SJCRH30 (cell line): ENCODE data around the gene PPP4R2. TPM values are rescaled to one million over a fixed set of nuclear protein-coding genes. Genes with fewer than 3 reads are reported as not detected.
"Not testable (repeated sequence)": the region's sequence is repeated elsewhere in the genome, so short reads cannot be mapped to it uniquely, and the experiment has no call there.

ENCODE experiments used
- DNase-seq, 2 experiments: peaks; one replicate each; pipeline ENCODE4 v3.0.0-alpha.2; 2015 to 2020
- H3K27ac ChIP-seq: fragments of 250-450 bp; sonication (Bioruptor Pico); 2 replicates; pipeline ENCODE4 v1.5.1; 2020; ENCODE audit warnings: mild to moderate bottlenecking, moderate library complexity
- H3K27me3 ChIP-seq: fragments of 250-450 bp; sonication (Bioruptor Pico); 2 replicates; pipeline ENCODE4 v1.5.1; 2020; ENCODE audit warnings: mild to moderate bottlenecking, moderate library complexity
- H3K36me3 ChIP-seq: fragments of 250-450 bp; sonication (Bioruptor Pico); 2 replicates; pipeline ENCODE4 v1.5.1; 2020; ENCODE audit warnings: mild to moderate bottlenecking, moderate library complexity
- H3K4me1 ChIP-seq: fragments of 250-450 bp; sonication (Bioruptor Pico); 2 replicates; pipeline ENCODE4 v1.5.1; 2020; ENCODE audit warnings: mild to moderate bottlenecking, moderate library complexity
- H3K4me3 ChIP-seq: fragments of 250-450 bp; sonication (Bioruptor Pico); 2 replicates; pipeline ENCODE4 v1.5.1; 2020; ENCODE audit warnings: mild to moderate bottlenecking, moderate library complexity
- H3K9me3 ChIP-seq: fragments of 250-450 bp; sonication (Bioruptor Pico); replicated peaks from 2 replicates; pipeline ENCODE4 v1.5.1; 2020; ENCODE audit warnings: mild to moderate bottlenecking, moderate library complexity
- total RNA-seq: library from RNA; depleted of rRNA; stranded (reverse); fragments of >200 nt; shearing (Covaris generic); gene quantifications from 2 replicates; pipeline ENCODE4 v1.2.3, GENCODE V29; 2014

Gene PPP4R2
- total RNA-seq, 1 experiment from 2014 or later = 55.6 TPM

DNA sequence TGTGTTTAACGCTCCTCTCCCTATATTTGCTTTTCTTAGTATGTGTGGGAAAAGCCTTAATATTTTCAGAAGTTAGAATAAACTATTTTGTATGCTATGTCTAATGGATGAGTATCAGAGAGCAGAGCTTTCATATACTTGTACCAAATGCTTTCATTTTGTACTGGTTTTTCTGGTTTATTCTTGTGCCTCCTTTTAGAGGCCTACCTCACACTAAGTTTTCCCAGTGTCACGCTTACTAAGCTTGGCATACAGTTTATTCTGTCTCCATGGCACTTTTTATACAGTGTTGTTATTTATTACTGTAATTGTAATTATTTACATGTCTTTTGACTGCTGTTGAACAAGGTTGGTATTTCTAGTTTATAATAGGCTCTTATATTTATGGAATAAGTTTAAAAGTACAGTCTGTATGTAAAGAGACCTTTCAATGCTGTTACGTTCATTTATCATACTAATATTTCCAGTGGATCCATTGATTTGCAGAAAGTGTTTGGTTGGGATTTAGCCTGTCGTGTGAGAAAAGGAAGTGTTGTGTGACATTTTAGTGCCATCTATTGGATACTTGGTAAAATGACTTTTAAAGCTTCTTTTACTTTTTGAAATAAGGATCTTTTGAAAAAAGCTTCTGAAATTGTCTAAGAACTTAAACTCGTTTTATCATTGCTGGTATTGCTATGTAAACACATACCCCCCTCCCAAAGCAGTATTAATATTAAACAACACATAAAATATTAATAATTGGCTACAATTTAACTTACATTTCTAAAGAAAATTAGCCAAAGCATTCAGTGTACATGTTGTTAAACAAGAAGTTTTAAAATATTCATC is 59.6 kb downstream of the PPP4R2 start:
- Histone ChIP-seq H3K4me3 (no peak overlapping the region), H3K4me1 (no peaks in the 10 kb centered on the region), H3K27ac (no peak overlapping the region), H3K9me3 (no peaks in the 10 kb centered on the region), H3K27me3 (no peaks in the 10 kb centered on the region), H3K36me3 (no peaks in the 10 kb centered on the region; the same call in 1 of the 2 replicates)
- DNase-seq = peak in 1 of 2 experiments; percentile 37

DNA sequence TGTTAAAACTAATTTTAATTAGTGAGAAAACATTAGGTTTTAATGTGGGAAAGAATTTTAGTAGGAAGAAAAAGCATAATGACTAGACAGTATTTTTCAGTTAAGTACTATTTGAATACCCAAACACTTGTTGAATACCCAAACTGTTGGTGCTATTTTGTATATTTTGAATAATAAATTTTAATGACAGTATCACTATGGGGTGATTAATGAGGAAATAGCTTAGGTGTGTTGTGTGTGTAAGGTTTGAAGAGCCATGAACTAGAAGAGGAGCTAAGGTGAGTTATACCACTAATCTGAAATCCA is 60.2 kb downstream of the PPP4R2 start:
- Histone ChIP-seq H3K4me1 (no peaks in the 10 kb centered on the region), H3K9me3 (no peaks in the 10 kb centered on the region), H3K4me3 (no peak overlapping the region), H3K36me3 (no peaks in the 10 kb centered on the region; the same call in 1 of the 2 replicates), H3K27ac (no peak overlapping the region), H3K27me3 (no peaks in the 10 kb centered on the region)
- DNase-seq = no peak

DNA sequence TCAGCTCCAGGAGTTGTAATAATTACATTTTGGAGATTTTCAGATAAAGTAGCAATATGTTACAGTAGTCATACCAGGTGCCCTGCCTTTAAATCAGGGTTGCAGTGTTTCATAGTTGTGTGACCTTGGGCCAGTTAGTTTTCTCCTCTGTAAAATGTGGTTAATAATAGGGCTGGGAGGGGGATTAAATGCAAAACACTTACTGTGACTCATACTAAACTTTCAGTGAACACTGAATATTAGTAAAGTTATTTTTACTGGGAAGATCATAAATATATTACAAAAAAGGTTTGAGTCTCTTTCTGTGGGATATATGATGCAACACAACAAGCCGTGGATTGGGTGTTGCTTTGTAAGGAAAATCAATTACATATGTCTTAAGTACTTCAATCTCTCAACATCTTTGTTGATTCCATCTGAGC is 63.7 kb downstream of the PPP4R2 start:
- no peaks in the 10 kb centered on the region for H3K9me3 ChIP-seq
- no peaks in the 10 kb centered on the region for H3K27me3 ChIP-seq
- peaks cover 7% of the 10 kb centered on the region for H3K36me3 ChIP-seq
- no peak overlapping the region for H3K27ac ChIP-seq
- no peaks in the 10 kb centered on the region for H3K4me1 ChIP-seq
- no peak overlapping the region for H3K4me3 ChIP-seq
- DNase-seq = no peak

DNA sequence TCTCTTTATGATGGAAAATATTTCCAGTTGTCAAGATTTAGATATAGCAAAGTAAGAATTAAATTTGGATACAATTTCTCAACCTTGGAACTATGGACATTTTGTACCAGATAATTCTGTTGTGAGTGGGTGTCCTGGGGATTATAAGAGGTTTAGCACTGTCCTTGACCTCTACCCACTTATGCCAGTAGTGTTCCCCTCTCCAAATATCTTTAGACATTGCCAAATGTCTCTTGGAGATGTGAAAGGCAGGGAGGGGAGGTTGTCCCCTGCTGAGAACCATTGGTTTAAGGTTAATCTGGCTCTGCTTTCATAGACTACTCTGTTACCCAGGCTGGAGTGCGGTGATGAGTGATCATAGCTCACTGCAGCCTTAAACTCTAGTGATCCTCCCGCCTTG is 64.8 kb downstream of the PPP4R2 start, which contains the start of gene EBLN2:
EBLN2 (plus strand) TSS at position 244 of the 400 bp plus-strand sequence. CDS start 423 bp downstream, outside the sequence.
- Histone ChIP-seq H3K4me3 (no peak within 1 kb of the TSS), H3K27ac (no peak within 1 kb of the TSS), H3K9me3 (no peaks in the 10 kb centered on the region), H3K27me3 (no peaks in the 10 kb centered on the region), H3K36me3 (peaks cover 7% of the 10 kb centered on the region), H3K4me1 (no peaks in the 10 kb centered on the region)
- DNase-seq = no peak

DNA sequence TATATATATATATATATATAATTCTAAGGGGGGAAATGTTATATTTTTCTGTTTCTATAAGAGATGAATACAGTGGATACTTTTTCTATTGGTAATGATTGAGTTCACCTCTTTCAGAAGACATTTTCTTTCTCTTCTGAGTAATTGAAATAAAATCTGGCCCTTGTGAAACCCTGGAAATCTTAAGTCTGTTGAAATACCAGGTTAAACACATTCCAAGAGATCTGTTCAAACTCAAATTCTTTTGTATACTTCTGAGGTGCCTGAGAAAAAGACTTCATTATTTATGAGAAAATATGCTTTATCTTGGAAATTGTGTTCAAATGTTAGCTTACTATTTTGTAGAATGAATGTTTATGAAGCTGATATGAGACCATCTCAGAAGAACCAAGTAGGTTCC is 69.6 kb downstream of the PPP4R2 start:
- not testable (repeated sequence) for H3K27me3 ChIP-seq, DNase-seq, H3K4me1 ChIP-seq, H3K27ac ChIP-seq, H3K4me3 ChIP-seq, H3K9me3 ChIP-seq
- peaks cover 11% of the 10 kb centered on the region for H3K36me3 ChIP-seq

DNA sequence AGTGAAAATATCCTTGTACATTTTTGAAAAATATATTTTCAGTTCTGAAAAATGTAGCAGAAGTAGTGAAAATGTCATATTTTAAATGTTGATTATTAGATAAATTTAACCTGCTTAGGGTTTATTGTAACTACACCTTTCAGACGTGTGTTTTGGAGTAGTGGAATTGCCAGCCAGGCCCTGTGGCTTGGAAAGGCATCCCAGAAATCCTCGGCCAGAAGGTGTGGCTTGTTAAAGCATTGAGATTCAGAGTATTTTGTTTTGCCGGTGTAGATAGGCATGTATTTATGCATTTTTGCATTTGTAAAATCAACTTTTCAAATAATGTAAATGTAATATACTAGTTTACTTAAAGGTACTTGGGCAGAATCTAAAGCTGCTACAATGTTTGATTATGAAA is 71.8 kb downstream of the PPP4R2 start:
- Histone ChIP-seq H3K4me3 (no peak overlapping the region), H3K4me1 (peaks cover 9% of the 10 kb centered on the region), H3K36me3 (peaks cover 4% of the 10 kb centered on the region), H3K27ac (no peak overlapping the region), H3K27me3 (no peaks in the 10 kb centered on the region), H3K9me3 (no peaks in the 10 kb centered on the region)
- DNase-seq = no peak

DNA sequence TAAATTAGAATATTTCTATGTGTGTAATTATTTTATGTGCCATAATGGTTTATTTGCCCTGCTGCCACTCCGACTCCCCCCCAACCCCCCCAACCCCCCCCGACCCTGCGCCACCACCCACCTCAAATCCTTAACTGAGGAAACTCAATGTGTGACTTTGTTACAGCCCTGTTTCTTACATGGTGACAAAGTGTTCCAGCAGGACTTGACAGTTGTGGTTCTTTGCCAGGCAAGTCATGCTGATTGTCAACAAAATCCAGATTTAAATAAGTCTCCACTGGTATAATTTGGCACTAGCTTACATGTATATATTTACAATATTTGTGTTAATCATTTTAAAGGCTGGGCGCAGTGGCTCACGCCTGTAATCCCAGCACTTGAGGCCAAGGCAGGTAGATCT is 72.6 kb downstream of the PPP4R2 start:
- no peak overlapping the region for H3K27ac ChIP-seq
- H3K9me3 ChIP-seq = no peaks in the 10 kb centered on the region
- no peak overlapping the region for H3K4me3 ChIP-seq

DNA sequence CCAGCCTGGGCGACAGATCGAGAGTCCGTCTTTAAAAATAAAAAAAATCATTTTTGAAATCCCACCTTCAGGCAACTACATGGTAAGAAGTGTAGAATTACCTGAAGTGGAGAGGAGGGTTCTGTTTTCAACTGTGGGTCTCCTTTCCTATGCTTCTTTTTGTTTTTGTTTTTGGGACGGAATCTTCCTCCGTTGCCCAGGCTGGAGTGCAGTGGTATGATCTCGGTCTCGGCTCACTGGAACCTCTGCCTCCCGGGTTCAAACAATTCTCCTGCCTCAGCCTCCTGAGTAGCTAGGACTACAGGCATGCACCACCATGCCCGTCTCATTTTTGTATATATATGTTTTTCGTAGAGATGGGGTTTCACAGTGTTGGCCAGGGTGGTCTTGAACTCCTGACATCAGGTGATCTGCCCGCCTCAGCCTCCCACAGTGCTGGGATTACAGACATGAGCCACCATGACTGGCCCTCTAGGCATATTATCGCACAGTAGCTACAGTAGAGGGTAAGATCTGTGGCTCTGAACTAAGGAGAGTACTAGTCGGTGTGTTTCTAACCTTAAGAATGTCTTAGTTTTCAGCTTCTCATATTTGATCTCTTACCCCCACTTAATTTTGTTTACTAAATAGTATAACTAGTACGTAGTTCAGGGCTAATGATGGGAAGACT is 73.3 kb downstream of the PPP4R2 start:
- Histone ChIP-seq H3K27ac (no peak overlapping the region), H3K4me1 (peaks cover 9% of the 10 kb centered on the region), H3K9me3 (no peaks in the 10 kb centered on the region), H3K36me3 (peaks cover 4% of the 10 kb centered on the region), H3K4me3 (no peak overlapping the region), H3K27me3 (no peaks in the 10 kb centered on the region)
- DNase-seq = no peak

More for the DNA sequence above, 72.6 kb downstream of the PPP4R2 start:
- no peak for DNase-seq
- Histone ChIP-seq H3K36me3 (peaks cover 4% of the 10 kb centered on the region), H3K27me3 (no peaks in the 10 kb centered on the region), H3K4me1 (peaks cover 9% of the 10 kb centered on the region)

DNA sequence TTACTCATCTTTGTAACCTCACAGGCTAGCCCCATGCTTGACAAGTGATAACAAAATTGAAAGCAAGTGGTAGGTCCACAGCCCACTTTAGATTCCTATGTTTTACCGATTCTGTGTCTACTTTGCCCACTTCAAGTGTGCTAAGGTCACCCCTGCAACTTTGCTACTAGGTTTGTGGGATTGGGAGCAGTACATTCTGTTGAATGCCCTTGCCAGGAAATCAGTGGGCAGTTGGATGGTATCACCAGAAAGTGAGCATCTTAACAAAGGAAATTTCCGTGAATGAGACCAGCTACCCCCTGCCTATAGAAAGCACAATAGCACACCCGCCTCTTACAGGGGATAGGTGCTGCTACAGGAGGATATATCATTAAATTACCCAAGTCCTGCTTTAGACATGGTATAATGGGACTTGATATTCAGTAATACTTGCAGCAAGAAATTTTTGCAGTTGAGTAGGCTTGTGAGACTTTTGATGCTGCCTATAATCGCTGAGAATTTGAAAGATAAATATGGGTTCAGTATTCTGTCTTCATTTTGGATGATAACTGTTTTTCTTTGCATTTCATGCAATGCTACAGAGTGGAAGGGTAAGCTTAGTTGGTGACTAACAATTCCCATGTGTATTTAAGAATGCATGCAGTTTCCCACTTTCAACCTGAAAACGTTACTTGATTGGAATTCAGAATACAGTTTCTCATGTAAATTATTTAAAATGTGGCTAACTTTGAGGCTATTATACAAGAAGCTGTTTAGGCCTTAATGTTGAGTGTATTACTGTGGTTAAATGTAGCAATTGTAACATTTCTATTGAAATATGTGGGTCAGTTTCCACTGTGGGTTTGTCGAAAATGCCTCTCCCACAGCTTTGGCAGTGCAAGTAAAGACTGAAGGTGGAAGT is 74.3 kb downstream of the PPP4R2 start:
- Histone ChIP-seq H3K27me3 (no peaks in the 10 kb centered on the region), H3K4me1 (peaks cover 9% of the 10 kb centered on the region), H3K9me3 (no peaks in the 10 kb centered on the region), H3K27ac (no peak overlapping the region), H3K36me3 (peaks cover 4% of the 10 kb centered on the region), H3K4me3 (no peak overlapping the region)
- no peak for DNase-seq

DNA sequence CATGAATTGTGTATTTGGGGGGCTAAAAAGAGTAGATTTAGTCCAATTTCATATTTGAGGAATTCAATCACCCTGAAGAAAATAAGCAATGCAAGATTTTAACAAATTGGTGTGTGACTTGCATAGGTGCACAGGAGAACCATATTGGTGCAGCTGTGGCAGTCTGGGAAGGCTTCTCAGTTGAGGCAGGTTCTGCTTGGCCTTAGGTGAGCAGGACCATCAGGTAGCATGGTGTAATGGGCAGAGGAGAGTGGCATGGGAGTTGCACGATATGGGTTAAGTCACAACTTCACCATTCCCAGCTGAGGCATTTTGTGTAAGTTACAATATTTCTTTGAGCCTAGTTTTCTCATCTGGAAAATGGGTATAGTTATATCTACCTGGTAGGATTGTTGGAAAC is 75.3 kb downstream of the PPP4R2 start:
- no peak for DNase-seq
- H3K36me3 ChIP-seq = peaks cover 4% of the 10 kb centered on the region
- no peak overlapping the region for H3K4me3 ChIP-seq
- H3K27ac ChIP-seq = no peak overlapping the region
- H3K4me1 ChIP-seq = peaks cover 9% of the 10 kb centered on the region
- H3K27me3 ChIP-seq = no peaks in the 10 kb centered on the region
- no peaks in the 10 kb centered on the region for H3K9me3 ChIP-seq

DNA sequence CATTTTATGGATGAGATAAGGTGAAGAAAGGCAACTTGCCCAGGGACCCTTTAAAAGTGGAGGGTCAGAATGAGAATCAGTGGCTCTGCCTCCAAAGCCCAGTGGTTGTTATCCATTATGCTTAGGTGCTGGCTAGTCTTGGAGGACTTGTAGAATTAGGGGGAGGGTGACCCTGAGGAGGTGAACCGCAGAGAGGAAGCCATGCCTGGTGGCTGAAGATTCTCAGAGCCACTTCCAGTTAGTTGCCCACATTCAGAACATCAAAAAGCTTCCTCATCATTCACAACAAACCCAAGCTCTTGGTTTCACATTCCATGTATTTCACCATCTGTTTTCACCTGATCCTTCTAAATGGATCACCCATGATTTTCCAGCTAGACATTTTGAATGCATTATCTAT is 76.0 kb downstream of the PPP4R2 start:
- Histone ChIP-seq H3K27me3 (no peaks in the 10 kb centered on the region), H3K27ac (no peak overlapping the region), H3K9me3 (no peaks in the 10 kb centered on the region), H3K36me3 (peaks cover 2% of the 10 kb centered on the region), H3K4me3 (no peak overlapping the region), H3K4me1 (peaks cover 9% of the 10 kb centered on the region)
- no peak for DNase-seq

DNA sequence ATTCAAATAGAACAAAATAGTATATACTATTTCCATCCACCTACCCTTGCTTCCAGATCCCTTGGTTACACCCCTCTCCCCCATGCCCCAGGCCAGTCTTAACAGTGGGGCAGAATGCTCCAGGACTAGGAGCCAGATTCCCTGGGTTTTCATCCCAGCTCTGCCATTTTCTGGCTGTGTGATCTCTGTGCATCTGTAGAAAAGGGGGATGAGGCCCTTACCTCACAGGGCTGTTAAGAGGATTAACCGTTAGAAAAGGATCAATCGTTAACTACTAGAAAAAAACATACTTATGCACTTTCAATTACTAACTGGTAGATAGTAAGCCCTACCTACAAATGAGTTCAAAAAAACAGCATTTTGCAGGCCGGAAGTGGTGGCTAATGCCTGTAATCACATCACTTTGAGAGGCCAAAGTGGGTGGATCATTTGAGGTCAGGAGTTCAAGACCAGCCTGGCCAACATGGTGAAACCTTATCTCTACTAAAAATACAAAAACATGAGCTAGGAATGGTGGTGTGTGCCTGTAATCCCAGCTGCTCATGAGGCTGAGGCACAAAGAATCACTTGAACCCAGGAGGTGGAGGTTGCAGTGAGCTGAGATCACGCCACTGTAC is 76.6 kb downstream of the PPP4R2 start:
- DNase-seq = peak in 1 of 2 experiments; percentile 19
- H3K36me3 ChIP-seq = no peaks in the 10 kb centered on the region
- H3K27ac ChIP-seq = no peak overlapping the region
- no peak overlapping the region for H3K4me3 ChIP-seq
- H3K27me3 ChIP-seq = no peaks in the 10 kb centered on the region
- no peaks in the 10 kb centered on the region for H3K9me3 ChIP-seq
- peaks cover 9% of the 10 kb centered on the region for H3K4me1 ChIP-seq

DNA sequence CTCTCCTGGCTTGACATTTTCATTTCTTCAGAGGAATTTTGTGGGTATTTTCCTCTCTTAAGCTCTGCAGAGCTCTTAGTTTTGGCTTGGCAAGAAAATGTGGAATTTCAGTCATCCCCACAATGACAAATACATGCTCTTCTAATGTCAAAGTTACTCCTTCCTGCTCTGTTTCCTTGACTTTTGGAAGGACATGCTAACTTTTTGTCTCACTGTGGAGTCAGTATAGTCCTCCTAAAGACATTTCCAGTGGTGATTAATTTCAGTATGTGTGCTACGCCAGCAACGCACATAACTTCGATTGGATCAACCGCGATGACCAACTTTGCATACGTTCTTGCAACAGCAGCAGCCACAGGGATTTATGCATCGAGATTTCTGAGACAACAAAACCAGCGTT is 78.2 kb downstream of the PPP4R2 start:
- Histone ChIP-seq H3K27me3 (no peaks in the 10 kb centered on the region), H3K36me3 (no peaks in the 10 kb centered on the region), H3K27ac (no peak overlapping the region), H3K4me3 (no peak overlapping the region), H3K4me1 (peaks cover 9% of the 10 kb centered on the region), H3K9me3 (no peaks in the 10 kb centered on the region)
- DNase-seq = no peak

DNA sequence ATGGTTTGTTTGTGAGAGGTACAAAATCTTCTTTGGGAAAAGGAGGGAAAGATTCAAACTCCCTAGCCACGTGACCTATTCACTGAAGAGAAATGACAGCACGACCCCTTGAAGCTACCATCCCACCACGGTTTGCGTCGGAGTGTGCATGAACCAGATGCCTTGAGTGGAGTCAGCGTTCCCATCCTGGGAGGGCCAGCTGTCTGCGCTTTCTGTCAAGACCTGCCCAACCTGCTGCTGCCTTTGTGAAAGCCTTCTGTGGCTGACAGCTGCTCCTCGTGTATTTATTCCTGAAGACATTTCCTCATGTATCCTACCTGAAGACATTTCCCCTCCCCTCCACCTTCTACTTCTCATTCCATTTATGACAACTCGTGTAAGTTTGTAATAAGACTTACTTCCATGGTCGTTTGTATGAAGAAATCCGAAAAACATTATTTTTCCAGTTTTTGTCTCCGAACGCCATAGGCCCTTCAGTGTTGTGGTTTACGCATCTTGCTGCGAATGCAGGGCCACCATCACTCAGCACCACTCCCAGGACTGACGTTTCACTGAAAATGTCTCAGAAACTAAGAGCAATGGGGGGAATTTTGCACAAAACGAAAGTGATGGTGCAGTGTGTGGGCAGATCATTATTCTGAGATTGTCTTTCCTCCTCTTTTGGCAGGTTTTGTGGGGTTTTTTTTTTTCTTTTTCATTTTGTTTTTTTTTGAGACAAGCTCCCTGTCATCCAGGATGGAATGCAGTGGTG is 83.8 kb downstream of the PPP4R2 start:
- H3K4me1 ChIP-seq = no peaks in the 10 kb centered on the region
- H3K27ac ChIP-seq = no peak overlapping the region
- H3K9me3 ChIP-seq = no peaks in the 10 kb centered on the region
- H3K27me3 ChIP-seq = no peaks in the 10 kb centered on the region
- H3K4me3 ChIP-seq = no peak overlapping the region
- H3K36me3 ChIP-seq = no peaks in the 10 kb centered on the region
- no peak for DNase-seq
